NCI-H2171 treated with DMSO at 0.1 percent for 48 hours (cell line): ENCODE data around the gene ARID1B.
A peak's percentile ranks its signal among the peaks of the same experiment; 100 is the strongest.

Experiments used
- DNase-seq: peaks from one replicate; lab custom pipeline; 2025; lab: John Stamatoyannopoulos, UW

The ARID1B gene

DNA sequence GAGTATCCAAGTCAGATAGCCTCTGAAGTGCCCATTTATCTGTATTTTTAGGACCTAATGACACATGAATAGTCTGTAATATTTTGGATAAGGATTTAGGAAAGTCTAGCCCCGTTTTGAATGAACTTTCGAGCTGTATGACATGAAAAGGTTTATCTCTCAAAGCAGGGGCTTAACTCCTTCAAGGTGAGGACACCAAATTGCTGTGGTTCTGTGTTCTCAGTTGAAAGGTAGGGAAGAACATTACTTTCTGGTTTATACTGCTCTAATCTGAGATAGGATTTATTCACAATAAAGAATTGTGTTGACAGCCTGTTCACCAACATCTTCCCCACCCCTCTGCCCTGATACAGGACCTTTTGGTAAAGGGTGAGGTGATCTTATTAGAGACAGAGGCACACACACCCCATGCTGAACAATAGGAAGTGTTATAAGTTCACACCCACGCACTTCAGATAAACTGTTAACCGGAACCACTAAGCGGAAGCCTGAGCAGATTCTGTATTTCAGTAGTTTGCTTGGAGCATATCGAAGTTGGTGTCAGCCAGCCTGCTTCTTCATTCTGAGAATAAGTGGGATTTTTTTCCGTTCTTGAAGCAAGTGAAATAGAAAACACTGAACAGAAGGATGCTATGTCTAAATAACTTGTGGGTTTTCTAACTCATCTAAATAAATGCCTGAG lies 322.9 kb downstream of the ARID1B start:
- no peak for DNase-seq

DNA sequence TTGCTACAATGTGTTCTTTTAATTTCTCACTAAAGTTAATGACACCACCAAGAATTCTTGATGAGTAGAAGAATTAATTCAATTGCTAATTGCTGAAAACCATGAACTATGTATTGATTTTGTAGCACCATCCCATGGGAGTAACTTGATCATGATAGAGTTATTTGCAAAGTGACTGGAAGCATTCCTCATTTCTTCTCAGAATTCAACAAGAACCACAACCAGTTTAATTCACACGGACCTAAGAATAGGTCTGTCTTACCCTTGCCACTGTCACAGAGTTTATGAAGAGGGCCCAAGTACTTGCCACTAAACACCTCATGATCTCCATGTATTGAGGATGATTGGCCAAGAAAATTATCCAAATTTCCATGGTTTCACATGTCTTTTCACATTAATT lies 324.0 kb downstream of the ARID1B start:
- no peak for DNase-seq

DNA sequence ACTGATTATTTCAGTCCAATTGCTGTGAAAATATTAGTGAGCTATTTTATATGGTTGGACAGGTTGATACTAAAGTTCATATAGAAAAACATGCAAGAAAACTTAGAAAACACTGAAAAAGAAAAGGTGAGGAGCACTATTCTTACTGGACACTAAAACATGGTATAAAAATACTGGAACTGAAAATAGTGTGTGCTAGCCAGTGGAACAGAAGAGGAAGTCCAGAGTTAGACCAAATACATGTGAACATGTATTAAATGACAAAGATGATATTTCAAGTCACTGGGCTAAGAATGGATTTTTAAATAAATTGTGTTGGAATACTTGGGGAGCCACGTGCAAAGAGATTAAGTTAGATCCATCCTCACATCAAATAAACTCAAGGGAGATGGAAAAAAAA lies 327.6 kb downstream of the ARID1B start:
- DNase-seq: no peak

DNA sequence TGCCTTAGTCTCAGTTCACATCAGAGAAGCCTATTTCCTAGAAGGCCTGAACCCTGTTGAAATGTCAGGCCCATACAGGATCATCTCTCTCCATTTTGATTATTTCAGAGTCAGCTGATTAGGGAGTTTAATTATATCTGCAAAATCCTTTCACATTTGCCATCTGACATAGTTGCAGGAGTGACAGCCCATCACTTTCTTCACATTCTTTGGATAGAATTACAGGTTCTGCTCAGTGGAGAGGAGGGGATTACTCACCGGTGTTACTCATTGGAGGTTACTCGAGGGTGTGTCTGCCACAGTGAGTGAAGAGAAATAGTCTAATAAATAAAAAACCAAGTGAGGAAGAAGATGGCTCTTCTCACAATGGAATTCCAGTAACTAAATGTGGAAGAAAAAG lies 329.3 kb downstream of the ARID1B start:
- DNase-seq: peak; percentile 24

DNA sequence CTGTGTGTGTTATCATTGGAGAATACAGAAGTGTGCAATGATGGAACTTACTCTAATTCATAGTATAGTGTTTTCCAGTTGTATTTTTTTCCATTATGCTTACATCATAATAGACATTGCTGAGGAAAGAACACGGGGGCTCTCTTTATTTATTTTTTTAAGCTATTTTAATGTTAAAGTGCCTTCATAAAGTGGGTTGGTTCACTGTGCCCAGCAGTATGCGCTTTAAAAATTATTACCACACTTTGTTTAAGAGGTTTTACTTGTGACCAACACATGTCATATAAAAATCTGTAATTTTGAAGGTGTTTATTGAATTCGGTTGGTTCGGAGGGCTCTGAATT lies 330.4 kb downstream of the ARID1B start:
- DNase-seq: no peak

DNA sequence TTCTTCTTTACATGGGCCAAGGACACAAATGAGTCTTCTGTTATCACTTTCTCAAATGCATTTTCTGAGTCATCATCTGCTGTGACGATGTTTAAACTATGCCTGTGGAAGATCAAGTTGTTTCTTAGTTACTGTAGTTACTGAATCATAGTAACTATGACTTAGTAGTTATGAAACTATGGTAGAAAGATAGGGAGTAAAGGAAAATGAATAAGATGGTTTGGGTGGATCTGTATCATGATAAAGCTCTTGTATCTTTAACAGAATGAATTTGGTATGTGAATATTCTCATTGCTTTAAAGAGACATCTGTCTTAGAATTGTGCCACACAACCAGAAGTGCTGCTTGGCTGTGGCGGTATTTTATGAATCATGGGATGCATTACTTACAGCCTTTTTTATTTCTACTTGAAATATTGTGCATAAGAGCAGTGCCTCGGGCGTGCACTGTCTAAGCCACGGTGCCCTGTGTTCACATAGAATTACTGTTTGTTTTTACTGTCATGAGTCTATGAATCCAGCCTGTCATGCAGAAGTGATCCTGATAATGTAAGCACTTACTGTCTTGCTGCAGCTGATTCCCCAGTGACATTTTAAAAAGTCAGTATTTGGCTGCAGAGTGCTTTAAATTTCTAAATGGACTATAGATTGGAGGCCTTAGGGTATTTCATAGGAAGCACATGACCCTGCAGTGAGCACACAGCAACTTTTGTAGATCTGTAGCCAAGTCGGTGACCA lies 330.9 kb downstream of the ARID1B start:
- no peak for DNase-seq

DNA sequence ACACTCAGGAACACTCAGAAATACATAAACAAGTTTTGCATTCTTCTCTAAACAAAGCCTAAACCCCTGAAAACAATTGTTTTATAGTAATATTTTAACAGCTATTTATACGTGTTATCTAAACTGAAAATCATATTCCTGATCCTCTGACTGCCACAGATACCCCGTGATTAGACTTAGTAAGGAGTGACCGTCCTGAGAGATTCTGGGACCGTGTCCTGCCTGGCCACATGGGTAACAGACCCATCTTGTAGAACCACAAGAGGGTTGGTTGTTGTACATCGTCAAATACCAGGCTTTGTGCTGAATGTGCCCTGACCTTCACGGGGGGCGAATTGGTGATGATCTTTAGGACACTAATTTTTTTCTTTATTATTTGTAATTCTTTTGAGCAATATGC lies 331.7 kb downstream of the ARID1B start:
- DNase-seq: no peak

DNA sequence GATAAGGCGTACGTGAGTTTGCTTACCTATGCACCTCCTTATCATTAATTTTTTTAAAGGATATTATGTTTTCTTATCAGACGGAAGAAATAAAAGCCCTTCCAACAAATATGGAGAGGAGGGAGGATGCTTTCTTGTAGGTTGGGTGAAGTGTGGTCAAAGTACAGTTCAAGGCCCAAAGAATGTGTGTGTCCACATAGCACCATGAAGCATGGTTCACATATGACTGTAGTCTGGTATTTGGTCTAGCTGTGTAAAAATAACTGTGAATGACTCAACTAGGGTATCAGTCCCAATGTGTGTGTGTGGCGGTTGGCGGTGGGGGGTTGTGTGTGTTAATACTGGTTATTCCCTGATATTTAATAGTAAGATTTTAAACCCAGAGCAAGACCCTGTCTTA lies 333.4 kb downstream of the ARID1B start:
- no peak for DNase-seq

DNA sequence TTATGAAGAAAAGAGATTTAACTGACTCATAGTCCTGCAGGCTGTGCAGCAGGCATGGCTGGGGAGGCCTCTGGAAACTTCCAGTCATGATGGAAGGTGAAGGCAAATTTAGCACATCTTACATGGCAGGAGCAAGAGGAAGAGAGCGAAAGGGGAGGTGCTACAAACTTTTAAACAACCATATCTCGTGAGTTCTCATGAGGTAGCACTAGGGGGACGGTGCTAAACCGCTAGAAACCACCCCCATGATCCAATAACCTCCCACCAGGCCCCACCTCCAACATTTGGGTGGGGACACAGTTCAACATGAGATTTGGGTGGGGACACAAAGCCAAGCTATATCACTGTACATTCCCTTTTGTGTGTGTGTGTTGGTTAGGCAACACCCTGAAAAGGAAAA lies 336.2 kb downstream of the ARID1B start:
- no peak for DNase-seq

DNA sequence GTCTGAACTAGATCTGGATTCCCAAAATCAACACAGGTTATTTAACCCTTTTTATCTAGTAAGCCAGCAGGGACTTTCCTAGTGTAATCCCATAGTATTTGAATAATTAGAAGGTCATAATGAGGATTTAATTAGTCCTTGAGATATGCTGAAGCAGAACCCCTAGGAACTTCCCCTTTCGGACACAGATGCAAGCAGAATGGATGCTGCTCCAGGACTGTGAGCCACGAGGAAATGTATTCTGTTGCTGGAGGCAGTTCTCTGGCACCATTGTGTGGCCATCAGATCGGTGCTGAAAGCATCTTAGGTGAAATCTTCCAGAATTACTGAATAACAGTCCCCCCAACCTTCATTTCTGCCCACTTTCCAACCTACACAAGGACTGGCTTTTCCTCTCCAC lies 339.2 kb downstream of the ARID1B start:
- DNase-seq: no peak

DNA sequence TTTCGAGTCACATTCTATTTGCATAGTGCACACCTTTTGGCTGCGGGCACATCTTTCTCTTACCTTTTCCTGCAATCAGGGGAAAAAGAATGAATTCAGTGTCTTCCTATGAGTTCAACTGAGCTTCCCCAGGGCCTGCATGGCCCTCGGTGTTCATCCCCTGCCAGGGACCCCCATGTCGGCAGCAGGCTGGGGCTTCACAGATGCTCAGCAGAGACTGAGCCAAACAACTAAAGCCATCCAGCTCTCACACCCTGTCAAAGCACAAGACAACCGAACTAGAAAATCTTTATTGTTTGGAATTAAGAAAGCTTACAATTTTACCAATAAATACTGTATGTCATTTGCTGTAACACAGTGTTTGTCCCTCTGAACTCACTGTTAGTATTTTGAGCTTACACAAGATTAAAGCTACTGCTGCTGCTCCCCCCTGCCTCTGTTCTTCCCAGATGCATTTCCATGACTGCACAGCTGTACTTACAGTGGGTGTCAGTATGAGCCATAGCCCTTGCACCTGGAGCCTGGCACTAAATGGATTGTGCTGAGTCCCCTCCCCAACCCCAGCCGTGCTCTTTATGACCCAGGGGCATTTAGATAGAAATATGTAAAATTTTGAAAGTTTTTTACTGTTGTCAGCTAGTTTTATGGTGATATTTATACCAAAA lies 340.4 kb downstream of the ARID1B start:
- no peak for DNase-seq

DNA sequence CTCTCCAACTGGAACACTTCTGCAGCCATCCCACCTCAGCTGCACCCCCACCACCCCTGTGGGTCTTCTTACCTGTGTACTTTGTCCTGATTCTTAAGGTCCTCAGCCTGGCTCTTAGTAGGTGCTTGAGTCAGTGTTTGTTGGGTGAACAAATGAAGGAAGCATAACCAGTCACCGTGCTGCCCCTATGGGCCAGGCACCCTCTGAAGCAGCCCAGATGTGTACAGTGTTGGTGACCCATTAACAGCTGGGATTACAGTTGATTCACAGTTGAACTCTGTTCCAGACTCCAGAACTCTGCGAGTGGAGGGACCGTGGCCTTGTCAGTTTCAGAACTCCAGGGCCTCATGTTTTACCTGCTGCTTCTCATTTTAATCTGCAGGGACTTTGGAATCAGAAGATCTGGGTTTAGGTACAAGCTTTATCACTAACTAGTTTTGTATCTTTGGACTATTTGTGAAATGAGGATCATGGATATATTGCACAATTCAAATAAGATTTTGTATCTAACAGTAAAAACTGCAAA lies 342.4 kb downstream of the ARID1B start:
- no peak for DNase-seq

DNA sequence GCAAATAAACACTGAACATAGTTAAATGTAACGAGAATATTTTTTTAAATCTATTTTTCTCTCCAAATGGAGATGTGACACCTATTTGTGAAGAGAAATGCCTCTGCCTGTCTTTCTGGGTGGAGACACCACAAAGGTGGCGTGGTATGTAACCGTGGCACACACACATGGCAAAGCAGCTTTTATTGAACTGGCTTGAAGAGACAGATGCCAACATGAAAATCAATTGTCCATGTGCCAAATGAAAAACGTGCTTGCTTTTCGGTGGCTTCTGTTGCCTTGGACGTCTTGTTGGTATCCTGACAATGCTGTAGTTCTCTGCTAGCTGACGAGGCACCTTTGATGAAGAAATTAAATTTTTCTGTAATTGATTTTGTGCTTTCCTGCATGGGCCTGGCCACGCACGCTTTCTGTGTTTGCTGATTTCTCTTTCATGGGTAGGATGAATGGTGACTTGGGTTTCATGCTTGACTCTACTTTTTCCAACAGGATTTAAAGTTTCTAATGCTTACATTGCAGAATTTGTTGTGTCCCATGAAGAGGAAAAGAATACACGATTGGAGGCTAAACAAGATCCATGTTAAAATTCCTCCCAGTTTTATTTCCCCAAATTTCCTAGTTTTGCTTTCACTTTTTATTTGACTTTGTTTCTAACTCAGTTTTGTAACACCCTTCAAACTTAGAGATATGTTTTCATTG lies 343.5 kb downstream of the ARID1B start:
- no peak for DNase-seq

DNA sequence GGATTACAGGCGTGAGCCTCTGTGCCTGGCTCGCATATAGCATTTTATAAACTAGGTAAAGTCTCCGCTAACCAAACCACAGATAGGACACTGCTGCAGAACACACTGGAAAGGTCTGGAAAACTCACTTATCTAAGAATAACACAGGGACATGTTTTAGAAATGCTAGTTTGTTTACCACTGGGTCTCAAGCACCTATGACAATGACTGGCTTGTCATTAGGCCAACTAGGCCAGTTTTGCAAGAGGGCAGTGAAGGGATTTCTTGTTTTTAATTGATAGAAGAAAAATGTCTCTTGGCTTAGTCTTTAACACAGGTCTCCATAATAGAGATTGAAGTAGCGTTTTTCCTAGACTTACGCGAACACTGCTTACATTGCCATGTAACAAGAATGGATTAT lies 344.7 kb downstream of the ARID1B start:
- DNase-seq: no peak

DNA sequence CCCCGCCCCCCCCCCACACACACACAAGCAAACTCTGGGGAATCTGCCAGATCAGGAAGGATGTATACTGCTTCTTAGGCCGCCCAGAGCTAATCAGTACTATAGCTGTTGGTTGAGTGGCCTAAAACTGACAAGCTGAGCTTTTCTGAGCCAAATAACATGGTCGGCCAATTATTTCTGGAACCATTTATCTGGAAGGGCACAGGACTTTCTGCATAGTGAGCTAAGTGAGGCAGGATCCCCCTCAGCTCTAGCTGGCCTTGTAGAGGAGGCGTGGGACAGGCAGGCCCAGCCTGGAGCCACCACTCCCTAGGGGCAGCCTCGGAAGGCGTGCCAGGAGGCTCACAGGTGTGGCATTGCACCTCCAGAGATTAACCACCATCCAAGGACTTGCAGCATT lies 346.1 kb downstream of the ARID1B start:
- no peak for DNase-seq

DNA sequence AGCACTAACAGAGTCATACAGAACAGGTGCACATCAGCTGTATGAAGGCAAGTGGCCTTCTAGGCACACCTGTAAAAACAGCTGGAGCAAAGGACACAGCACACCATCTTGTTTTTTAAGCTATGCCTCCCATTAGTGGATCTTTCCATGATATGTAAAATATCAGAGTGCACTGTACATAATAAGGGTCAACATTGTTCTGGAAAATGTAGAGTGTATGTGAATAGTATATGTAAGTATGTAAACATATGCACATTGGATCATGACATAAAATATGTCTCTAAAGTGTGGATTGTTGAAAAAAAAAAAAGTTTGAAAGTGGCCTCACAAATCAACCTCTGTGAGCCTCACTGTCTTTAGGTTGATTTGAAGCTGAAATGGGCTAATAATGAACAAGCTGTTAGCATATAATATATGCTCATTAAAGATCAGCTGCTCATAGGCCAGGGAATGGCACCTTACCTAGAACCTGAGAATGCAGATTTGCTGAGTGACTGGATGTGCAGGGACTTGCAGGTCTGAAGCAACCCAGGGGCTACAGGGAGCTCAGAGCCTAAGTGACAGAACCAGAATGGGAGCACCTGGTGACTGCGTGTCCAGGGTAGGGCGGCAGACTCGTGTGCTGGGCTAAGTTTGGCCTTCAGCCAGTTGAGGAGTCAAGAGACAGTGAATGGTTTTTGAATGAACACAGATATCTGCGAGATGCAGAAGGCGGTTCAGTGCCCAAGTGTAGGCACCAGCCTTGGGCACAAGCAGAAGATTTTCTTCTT lies 347.5 kb downstream of the ARID1B start:
- DNase-seq: no peak

DNA sequence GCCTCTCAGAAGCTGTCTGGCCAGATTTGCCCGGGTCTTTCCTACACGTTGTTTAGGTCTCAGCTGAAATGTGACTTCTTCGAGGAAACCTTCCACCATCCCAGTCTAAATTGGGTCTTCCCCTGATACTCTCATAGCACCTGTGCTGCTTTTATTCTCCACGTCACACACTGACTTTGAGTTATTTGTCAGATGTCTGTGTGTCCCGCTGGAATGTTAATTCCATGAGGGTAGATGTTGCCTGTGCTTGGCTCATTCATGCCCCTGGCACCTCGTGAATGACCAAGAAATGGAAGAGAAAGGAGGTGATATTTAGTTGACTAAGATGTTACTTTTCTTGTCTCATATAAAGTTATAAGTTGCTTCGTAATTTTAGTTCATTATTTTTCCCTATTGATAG lies 348.4 kb downstream of the ARID1B start:
- DNase-seq: no peak

DNA sequence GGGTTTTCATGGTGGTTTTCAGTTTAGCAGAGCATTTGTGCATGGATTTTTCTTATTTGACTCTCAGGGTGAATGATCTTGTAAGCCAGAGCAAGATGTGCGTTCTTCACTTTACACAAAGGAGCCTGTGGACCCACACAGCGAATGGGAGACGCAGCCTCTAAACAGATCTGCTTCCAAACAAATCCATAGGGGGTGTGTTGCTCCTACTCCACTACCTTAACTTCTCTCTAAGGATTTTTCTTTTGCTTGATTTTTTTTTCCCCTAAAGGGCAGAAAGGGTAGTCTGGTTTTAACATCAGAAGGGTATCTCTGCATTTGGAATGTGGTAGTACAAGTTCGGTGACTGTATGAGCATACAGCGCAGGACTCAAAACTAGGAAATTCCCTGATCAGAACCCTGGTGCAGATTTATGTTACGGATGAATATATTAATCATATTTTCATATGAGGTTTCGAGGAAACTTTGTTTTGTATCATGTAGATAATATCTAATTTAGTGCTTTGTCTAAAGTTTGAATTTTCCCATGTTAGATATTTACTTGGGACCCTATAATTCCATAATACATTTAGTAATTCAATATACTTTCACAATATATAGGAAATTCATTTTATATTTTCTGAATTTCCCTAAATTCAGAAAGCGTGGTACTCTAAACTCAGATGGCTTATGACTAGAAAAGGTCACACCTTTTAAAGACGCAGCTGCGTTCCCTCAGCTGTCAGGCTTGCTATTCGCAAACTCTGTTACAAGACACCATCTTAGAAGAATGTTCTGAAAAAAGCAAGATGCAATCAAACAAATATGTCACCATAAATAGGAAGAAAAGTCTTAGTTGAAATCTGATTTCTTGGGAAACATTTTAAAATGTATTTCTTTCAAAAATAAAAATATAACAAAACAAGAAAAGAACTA lies 349.3 kb downstream of the ARID1B start:
- DNase-seq: no peak

DNA sequence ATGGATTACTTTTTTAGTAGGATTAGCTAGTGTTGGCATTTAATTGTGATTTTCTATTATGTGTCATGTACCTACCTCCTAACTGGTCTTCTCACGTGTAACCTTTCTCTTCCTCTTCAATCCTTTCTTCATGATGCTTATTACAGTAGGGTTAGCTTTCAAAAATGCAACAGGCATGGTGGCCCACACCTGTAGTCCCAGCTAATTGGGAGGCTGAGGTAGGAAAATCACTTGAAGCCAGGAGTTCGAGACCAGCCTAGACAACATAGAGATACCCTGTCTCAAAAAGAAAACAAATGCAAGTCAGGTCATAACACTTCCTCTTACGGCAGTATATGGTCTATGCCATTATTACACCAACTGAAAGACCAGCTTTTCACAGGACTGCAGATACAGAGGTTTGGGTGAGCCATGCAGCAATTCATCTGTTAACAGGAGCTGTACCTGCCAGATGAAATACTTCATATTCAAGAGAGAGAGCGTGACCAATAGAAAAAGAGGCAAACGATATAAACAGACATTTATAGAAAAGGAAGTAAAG lies 351.1 kb downstream of the ARID1B start:
- no peak for DNase-seq

DNA sequence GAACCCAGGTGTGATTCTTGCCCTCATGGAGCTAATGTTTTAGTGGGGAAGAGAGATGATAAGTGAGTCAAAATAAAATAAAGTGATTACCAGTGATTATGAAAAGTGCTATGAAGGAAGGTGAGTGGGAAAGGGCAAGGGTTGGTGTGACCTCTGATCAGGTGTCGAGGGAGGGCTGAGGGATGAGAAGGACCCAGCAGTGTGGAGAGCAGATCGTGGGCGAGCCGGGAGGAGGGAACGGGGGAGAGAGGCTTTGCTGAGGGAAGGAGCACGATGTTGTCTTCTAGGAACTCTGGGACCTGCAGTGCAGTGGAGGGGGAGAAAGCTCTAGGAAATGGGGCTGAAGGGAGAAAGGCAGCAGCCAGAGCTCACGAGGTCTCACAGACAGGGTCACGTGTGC lies 354.1 kb downstream of the ARID1B start:
- DNase-seq: no peak

DNA sequence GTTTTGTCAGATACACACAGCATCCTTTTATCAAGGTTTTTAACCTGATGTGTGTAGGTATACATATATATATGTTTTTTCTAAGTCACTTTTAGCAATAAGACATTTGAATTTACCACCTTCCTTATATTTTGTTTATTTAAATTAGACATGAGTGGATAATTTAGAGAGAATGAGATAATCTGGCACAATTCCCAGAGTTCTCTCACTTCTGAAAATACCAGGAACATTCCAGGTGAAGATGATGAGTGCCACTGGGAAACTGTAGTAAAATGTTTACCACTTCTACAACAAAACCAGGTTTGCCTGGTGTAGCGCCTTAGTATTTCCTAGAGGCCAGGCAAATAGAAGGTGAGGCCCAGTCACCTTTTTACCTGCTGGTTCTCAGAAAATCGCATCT lies 356.7 kb downstream of the ARID1B start:
- DNase-seq: no peak
